Hepatocyte (in vitro differentiated cells): ENCODE data around the gene ZBTB1. TPM values are rescaled to one million over a fixed set of nuclear protein-coding genes. Genes with fewer than 3 reads are reported as not detected.

Experiments used
- DNase-seq: peaks from one replicate; pipeline ENCODE4 v3.0.0-alpha.2; 2016; ENCODE audit warnings: low spot score
- H2AFZ ChIP-seq: fragments of 200-600 bp; sonication (generic); 2 replicates; pipeline ENCODE4 v1.6.0; 2016; ENCODE audit warnings: antibody characterized with exemption, mild to moderate bottlenecking
- H3K27ac ChIP-seq: fragments of 200-600 bp; sonication (generic); 2 replicates; pipeline ENCODE4 v1.5.1; 2016; ENCODE audit warnings: mild to moderate bottlenecking
- H3K27me3 ChIP-seq: fragments of 200-600 bp; sonication (generic); 2 replicates; pipeline ENCODE4 v1.6.1; 2016
- H3K36me3 ChIP-seq: fragments of 200-600 bp; sonication (generic); replicated peaks from 2 replicates; pipeline ENCODE4 v1.5.1; 2016; ENCODE audit warnings: low read depth; ENCODE audit not compliant: insufficient read depth
- H3K4me1 ChIP-seq: fragments of 200-600 bp; sonication (generic); 2 replicates; pipeline ENCODE4 v1.5.1; 2016; ENCODE audit warnings: mild to moderate bottlenecking, moderate library complexity; ENCODE audit not compliant: insufficient read depth
- H3K4me2 ChIP-seq: fragments of 200-600 bp; sonication (generic); 2 replicates; pipeline ENCODE4 v1.6.0; 2016
- H3K4me3 ChIP-seq: fragments of 200-600 bp; sonication (generic); 2 replicates; pipeline ENCODE4 v1.5.1; 2016; ENCODE audit warnings: mild to moderate bottlenecking
- H3K79me2 ChIP-seq: fragments of 200-600 bp; sonication (generic); 2 replicates; pipeline ENCODE4 v1.6.0; 2017; ENCODE audit warnings: mild to moderate bottlenecking
- H3K9me2 ChIP-seq: fragments of 200-600 bp; sonication (generic); replicated peaks from 2 replicates; pipeline ENCODE4 v1.6.0; 2017; ENCODE audit warnings: mild to moderate bottlenecking; ENCODE audit not compliant: insufficient read depth
- H3K9me3 ChIP-seq: fragments of 200-600 bp; sonication (generic); 2 replicates; pipeline ENCODE4 v1.5.1; 2016; ENCODE audit warnings: low read depth, mild to moderate bottlenecking
- H4K20me1 ChIP-seq: fragments of 200-600 bp; sonication (generic); 2 replicates; pipeline ENCODE4 v1.6.0; 2016; ENCODE audit warnings: mild to moderate bottlenecking; ENCODE audit not compliant: insufficient read depth, poor library complexity, severe bottlenecking
- EZH2 ChIP-seq: fragments of 200-600 bp; sonication (generic); IDR thresholded peaks from 2 replicates; pipeline ENCODE4 v1.6.1; 2016; ENCODE audit warnings: antibody characterized with exemption, mild to moderate bottlenecking, borderline replicate concordance
- EZH2phosphoT487 ChIP-seq: fragments of 200-600 bp; sonication (generic); IDR thresholded peaks from one replicate; pipeline ENCODE4 v1.6.1; 2018; ENCODE audit warnings: antibody characterized with exemption, mild to moderate bottlenecking, low read depth, moderate library complexity; ENCODE audit not compliant: unreplicated experiment, severe bottlenecking
- WGBS: methylation state at CpG from one replicate; pipeline ENCODE4 v1.1.6; 2016; ENCODE audit warnings: low lambda C conversion rate; ENCODE audit errors: missing lambda C conversion rate; 5-methylcytosine and 5-hydroxymethylcytosine counted together
- polyA plus RNA-seq: library from polyadenylated mRNA; unstranded; fragments of >200 nt; fragmentation: Nextera tagmentation; extraction: Ambion mirVana; gene quantifications from 2 replicates; pipeline ENCODE4 v1.2.1, GENCODE V29; 2016
- total RNA-seq: library from RNA; depleted of rRNA; stranded (reverse); fragments of >200 nt; gene quantifications from 2 replicates; pipeline ENCODE4 v1.2.3, GENCODE V29; 2014
- TF ChIP-seq, protein P1 (sequence below): fragments of 200-600 bp; sonication (generic); IDR thresholded peaks from 2 replicates; pipeline ENCODE4 v1.5.1; 2016; ENCODE audit warnings: antibody characterized with exemption, mild to moderate bottlenecking; ENCODE audit not compliant: poor library complexity

The ZBTB1 gene
- total and polyA plus RNA-seq, 2 experiments from 2014 or later, result 30.3 to 60.4 TPM

DNA sequence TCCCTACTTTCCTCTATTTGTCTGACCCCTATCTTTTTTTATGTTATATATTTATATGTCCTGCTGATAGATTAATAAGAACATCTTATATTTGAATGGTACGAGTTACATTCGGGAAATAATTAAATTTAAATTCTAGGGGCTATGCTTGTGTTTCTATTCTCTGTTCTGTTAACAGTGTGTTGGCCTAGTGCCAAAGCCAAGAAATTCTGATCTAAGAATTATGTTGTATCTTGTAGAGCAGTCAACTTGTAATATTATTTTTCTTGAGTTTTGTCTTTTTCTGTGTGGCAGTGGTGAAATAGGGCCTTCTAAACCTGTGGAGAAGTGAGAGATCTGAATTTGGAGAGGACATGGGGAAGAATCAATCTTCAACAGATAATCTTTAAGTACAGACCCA lies 27.0 kb downstream of the ZBTB1 start:
- TF ChIP-seq, protein P1, sequence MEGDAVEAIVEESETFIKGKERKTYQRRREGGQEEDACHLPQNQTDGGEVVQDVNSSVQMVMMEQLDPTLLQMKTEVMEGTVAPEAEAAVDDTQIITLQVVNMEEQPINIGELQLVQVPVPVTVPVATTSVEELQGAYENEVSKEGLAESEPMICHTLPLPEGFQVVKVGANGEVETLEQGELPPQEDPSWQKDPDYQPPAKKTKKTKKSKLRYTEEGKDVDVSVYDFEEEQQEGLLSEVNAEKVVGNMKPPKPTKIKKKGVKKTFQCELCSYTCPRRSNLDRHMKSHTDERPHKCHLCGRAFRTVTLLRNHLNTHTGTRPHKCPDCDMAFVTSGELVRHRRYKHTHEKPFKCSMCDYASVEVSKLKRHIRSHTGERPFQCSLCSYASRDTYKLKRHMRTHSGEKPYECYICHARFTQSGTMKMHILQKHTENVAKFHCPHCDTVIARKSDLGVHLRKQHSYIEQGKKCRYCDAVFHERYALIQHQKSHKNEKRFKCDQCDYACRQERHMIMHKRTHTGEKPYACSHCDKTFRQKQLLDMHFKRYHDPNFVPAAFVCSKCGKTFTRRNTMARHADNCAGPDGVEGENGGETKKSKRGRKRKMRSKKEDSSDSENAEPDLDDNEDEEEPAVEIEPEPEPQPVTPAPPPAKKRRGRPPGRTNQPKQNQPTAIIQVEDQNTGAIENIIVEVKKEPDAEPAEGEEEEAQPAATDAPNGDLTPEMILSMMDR, result no peak
- TF ChIP-seq EZH2 (no peak), EZH2phosphoT487 (no peak)
- Histone ChIP-seq H3K9me2 (no peaks in the 10 kb centered on the region), H3K9me3 (no peaks in the 10 kb centered on the region), H3K36me3 (no peaks in the 10 kb centered on the region), H3K27ac (no peak overlapping the region), H3K79me2 (no peaks in the 10 kb centered on the region), H3K4me3 (no peak overlapping the region), H3K4me2 (no peak overlapping the region), H3K4me1 (no peaks in the 10 kb centered on the region), H3K27me3 (no peaks in the 10 kb centered on the region), H4K20me1 (no peaks in the 10 kb centered on the region), H2AFZ (no peak overlapping the region)
- no peak for DNase-seq
- 83% methylated on average over 2 of the region's 2 CpGs for WGBS

DNA sequence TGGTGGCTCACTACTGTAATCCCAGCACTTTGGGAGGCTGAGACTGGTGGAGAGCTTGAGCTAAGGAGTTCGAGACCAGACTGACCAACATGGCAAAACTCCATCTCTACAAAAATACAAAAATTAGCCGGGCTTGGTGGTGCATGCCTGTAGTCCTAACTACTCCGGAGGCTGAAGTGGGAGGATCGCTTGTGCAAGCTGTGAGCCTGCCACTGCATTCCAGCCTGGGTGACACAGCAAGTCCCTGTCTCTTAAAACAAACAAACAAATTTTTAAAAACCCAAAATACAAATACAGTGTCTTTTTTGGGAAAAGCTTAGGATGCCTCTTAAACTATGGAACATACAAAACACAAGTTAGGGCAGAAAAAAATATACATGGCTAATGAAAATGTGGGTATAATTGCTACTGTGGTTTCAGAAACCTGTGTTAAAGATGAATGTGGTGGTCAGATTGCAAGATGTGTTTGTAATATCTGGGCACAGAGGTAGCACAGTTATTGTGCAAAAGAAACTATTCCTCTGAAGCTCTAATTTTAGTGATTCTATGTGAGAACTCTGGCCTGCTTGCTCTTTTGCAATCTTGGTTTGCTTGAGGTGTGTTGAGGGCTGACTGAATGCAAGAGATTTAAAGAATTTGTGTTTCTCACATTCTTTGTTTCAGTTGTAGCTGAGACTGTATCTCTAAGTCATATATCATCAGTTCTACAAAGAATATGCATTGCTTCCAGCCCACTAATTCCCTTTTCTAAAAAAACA lies 32.1 kb downstream of the ZBTB1 start:
- WGBS, result 84% methylated on average over 4 of the region's 4 CpGs
- Histone ChIP-seq H3K4me3 (no peak overlapping the region), H3K4me1 (peaks cover 6% of the 10 kb centered on the region), H3K9me2 (no peaks in the 10 kb centered on the region), H3K27me3 (no peaks in the 10 kb centered on the region), H3K36me3 (no peaks in the 10 kb centered on the region), H3K27ac (no peak overlapping the region), H3K9me3 (no peaks in the 10 kb centered on the region), H4K20me1 (no peaks in the 10 kb centered on the region), H2AFZ (no peak overlapping the region), H3K79me2 (no peaks in the 10 kb centered on the region), H3K4me2 (no peak overlapping the region)
- TF ChIP-seq, protein P1, result no peak
- no peak for TF ChIP-seq EZH2
- TF ChIP-seq EZH2phosphoT487, result no peak
- no peak for DNase-seq

DNA sequence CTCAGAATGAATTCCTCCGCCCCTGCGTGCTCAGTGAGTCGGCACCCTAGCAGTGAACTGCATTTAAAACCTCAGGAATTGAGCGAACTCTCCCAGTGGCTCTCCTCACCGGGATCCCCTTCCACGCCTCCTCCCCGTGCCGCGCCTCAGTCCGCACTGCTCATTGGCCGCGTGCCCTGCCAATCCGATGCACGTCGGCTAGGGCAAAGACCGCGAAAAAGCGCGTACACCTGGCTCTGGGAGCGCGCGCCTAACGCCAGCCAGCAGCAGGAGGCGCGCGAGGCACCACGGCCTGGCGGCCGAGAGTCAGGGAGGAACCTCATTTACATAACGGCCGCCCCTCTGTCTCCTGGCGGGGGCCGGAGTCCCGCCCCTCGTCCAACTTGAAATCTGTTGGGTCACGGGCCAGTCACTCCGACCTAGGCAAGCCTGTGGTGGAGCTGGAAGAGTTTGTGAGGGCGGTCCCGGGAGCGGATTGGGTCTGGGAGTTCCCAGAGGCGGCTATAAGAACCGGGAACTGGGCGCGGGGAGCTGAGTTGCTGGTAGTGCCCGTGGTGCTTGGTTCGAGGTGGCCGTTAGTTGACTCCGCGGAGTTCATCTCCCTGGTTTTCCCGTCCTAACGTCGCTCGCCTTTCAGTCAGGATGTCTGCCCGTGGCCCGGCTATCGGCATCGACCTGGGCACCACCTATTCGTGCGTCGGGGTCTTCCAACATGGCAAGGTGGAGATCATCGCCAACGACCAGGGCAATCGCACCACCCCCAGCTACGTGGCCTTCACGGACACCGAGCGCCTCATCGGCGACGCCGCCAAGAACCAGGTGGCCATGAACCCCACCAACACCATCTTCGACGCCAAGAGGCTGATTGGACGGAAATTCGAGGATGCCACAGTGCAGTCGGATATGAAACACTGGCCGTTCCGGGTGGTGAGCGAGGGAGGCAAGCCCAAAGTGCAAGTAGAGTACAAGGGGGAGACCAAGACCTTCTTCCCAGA lies 35.9 kb downstream of the ZBTB1 start, which contains the start of gene HSPA2:
HSPA2 (plus strand) TSS at position 534 of the 995 bp plus-strand sequence; CDS start at position 643, 109 bp downstream.
- peak; percentile 97 for DNase-seq
- Histone ChIP-seq H3K27me3 (no peaks in the 10 kb centered on the region), H4K20me1 (no peaks in the 10 kb centered on the region), H3K79me2 (no peaks in the 10 kb centered on the region), H3K4me2 (peak within 1 kb of the TSS; percentile 83), H3K27ac (peak within 1 kb of the TSS; percentile 84), H3K36me3 (no peaks in the 10 kb centered on the region), H2AFZ (peak within 1 kb of the TSS; percentile 98), H3K4me1 (peaks cover 6% of the 10 kb centered on the region), H3K9me2 (no peaks in the 10 kb centered on the region), H3K9me3 (no peaks in the 10 kb centered on the region), H3K4me3 (peak within 1 kb of the TSS; percentile 40)
- TF ChIP-seq, protein P1, result peak; percentile 77
- TF ChIP-seq EZH2phosphoT487, result no peak
- 50% methylated on average over 79 of the region's 79 CpGs for WGBS
